ENCODE results near the gene ERBB4. TPM values are rescaled to one million over a fixed set of nuclear protein-coding genes. Genes with fewer than 3 reads are reported as not detected.

Gene ERBB4
- total RNA-seq, 1 experiment from 2014 or later = 0.15 TPM

- CTCF ChIA-PET = no interaction called here
- no peak overlapping the region for H3K27ac ChIP-seq (ENCODE audit: low read length)
- H3K27me3 ChIP-seq (ENCODE audit: control insufficient read depth, insufficient read depth, low read length) = no peaks in the 10 kb centered on the region
- BruUV-seq (replicated peaks) = no TSS peak
- TF ChIP-seq SIN3A (IDR thresholded peaks at IDR 0.05; ENCODE audit: borderline replicate concordance, insufficient read depth, low read depth, low read length) (no peak), POLR2AphosphoS5 (IDR thresholded peaks at IDR 0.05; ENCODE audit: low read depth, low read length) (no peak), REST (IDR thresholded peaks at IDR 0.05; ENCODE audit: insufficient read depth in 1 of 2, low read depth in 2 of 2, low read length in 1 of 2) (no peak), CTCF (IDR thresholded peaks at IDR 0.05) (no peak), TCF7L2 (IDR thresholded peaks at IDR 0.05; ENCODE audit: low read depth, low read length) (no peak)
- H3K4me1 ChIP-seq (ENCODE audit: control insufficient read depth, insufficient read depth, low read length) = no peaks in the 10 kb centered on the region
- ATAC-seq (no peak), DNase-seq (ENCODE audit: low read depth, low spot score) (no peak)
- intact Hi-C loops (cut with micrococcal nuclease; ENCODE audit: unreplicated experiment) (no loop called here), in situ Hi-C loops (cut with HindIII; ENCODE audit: low pct_unique_long_range_greater_than_20kb, low sequenced_read_pairs) (no loop called here)
- no peak overlapping the region for H3K4me3 ChIP-seq (ENCODE audit: low read depth in 2 of 2, low read length in 2 of 2)
- POLR2A ChIA-PET = no interaction called here
- H3K9me3 ChIP-seq (ENCODE audit: control insufficient read depth, insufficient read depth, low read depth, low read length) = no peaks in the 10 kb centered on the region
- no peaks in the 10 kb centered on the region for H3K36me3 ChIP-seq (ENCODE audit: control insufficient read depth, insufficient read depth, low read length)
Observed at GRCh38 chr2:212523756-212524155, 14.8 kb downstream of the ERBB4 start.

- POLR2A ChIA-PET = no interaction called here
- Histone ChIP-seq H3K9me3 (ENCODE audit: control insufficient read depth, insufficient read depth, low read depth, low read length) (no peaks in the 10 kb centered on the region), H3K27me3 (ENCODE audit: control insufficient read depth, insufficient read depth, low read length) (no peaks in the 10 kb centered on the region), H3K27ac (ENCODE audit: low read length) (no peak overlapping the region), H3K4me3 (ENCODE audit: low read depth in 2 of 2, low read length in 2 of 2) (no peak overlapping the region), H3K36me3 (ENCODE audit: control insufficient read depth, insufficient read depth, low read length) (no peaks in the 10 kb centered on the region), H3K4me1 (ENCODE audit: control insufficient read depth, insufficient read depth, low read length) (no peaks in the 10 kb centered on the region)
- no TSS peak for BruUV-seq (replicated peaks)
- TF ChIP-seq POLR2AphosphoS5 (IDR thresholded peaks at IDR 0.05; ENCODE audit: low read depth, low read length) (no peak), CTCF (IDR thresholded peaks at IDR 0.05) (peak; percentile 37; the same call in 1 of the 2 replicates)
- ATAC-seq = no peak
- intact Hi-C loops (cut with micrococcal nuclease; ENCODE audit: unreplicated experiment) (no loop called here), in situ Hi-C loops (cut with HindIII; ENCODE audit: low pct_unique_long_range_greater_than_20kb, low sequenced_read_pairs) (no loop called here)
- CTCF ChIA-PET = interaction anchor here (1.1 kb wide), 1 partner anchor 343 kb away, joined by 4 read pairs; no protein-coding TSS in a partner anchor
- peak; percentile 4 for DNase-seq (ENCODE audit: low read depth, low spot score)
Observed at GRCh38 chr2:212520340-212520739, 18.3 kb downstream of the ERBB4 start.
